Measurements from ENCODE around the gene TANGO6.

The TANGO6 gene

GRCh38 chr16:68884401-68884800 lies 41.1 kb downstream of the TANGO6 start:
- Mint-ChIP-seq H3K27me3 (no peaks in the 10 kb centered on the region), H3K9me3 (no peaks in the 10 kb centered on the region), H3K36me3 (ENCODE audit: low read depth) (peaks cover 82% of the 10 kb centered on the region), H3K27ac (no peak overlapping the region), H3K4me3 (no peak overlapping the region), H3K4me1 (ENCODE audit: low read depth) (peaks cover 8% of the 10 kb centered on the region)
- intact Hi-C loops (cut with micrococcal nuclease), result no loop called here

- intact Hi-C loops (cut with micrococcal nuclease), result no loop called here
- no peaks in the 10 kb centered on the region for H3K9me3 Mint-ChIP-seq
- H3K4me3 Mint-ChIP-seq, result no peak overlapping the region
- no peak overlapping the region for H3K27ac Mint-ChIP-seq
- peaks cover 8% of the 10 kb centered on the region for H3K4me1 Mint-ChIP-seq (ENCODE audit: low read depth)
- no peaks in the 10 kb centered on the region for H3K27me3 Mint-ChIP-seq
- H3K36me3 Mint-ChIP-seq (ENCODE audit: low read depth), result peaks cover 75% of the 10 kb centered on the region
Measured at GRCh38 chr16:68884861-68885720, 41.8 kb downstream of the TANGO6 start.

GRCh38 chr16:68887107-68887506 lies 43.8 kb downstream of the TANGO6 start:
- Mint-ChIP-seq H3K4me3 (no peak overlapping the region), H3K9me3 (no peaks in the 10 kb centered on the region), H3K27ac (no peak overlapping the region), H3K27me3 (no peaks in the 10 kb centered on the region), H3K4me1 (ENCODE audit: low read depth) (peaks cover 8% of the 10 kb centered on the region), H3K36me3 (ENCODE audit: low read depth) (peaks cover 64% of the 10 kb centered on the region)
- intact Hi-C loops (cut with micrococcal nuclease), result no loop called here

- Mint-ChIP-seq H3K27me3 (no peaks in the 10 kb centered on the region), H3K27ac (no peak overlapping the region), H3K4me1 (ENCODE audit: low read depth) (peaks cover 4% of the 10 kb centered on the region), H3K9me3 (no peaks in the 10 kb centered on the region), H3K36me3 (ENCODE audit: low read depth) (peaks cover 56% of the 10 kb centered on the region), H3K4me3 (no peak overlapping the region)
- intact Hi-C loops (cut with micrococcal nuclease), result no loop called here
Measured at GRCh38 chr16:68889508-68890150, 46.3 kb downstream of the TANGO6 start.

- H3K36me3 Mint-ChIP-seq (ENCODE audit: low read depth), result peaks cover 40% of the 10 kb centered on the region
- H3K27me3 Mint-ChIP-seq, result no peaks in the 10 kb centered on the region
- H3K27ac Mint-ChIP-seq, result no peak overlapping the region
- H3K4me1 Mint-ChIP-seq (ENCODE audit: low read depth), result no peaks in the 10 kb centered on the region
- no peak overlapping the region for H3K4me3 Mint-ChIP-seq
- no peaks in the 10 kb centered on the region for H3K9me3 Mint-ChIP-seq
- intact Hi-C loops (cut with micrococcal nuclease), result no loop called here
Measured at GRCh38 chr16:68892214-68892613, 48.9 kb downstream of the TANGO6 start.

- Mint-ChIP-seq H3K27me3 (no peaks in the 10 kb centered on the region), H3K4me3 (no peak overlapping the region), H3K36me3 (ENCODE audit: low read depth) (peaks cover 36% of the 10 kb centered on the region), H3K4me1 (ENCODE audit: low read depth) (no peaks in the 10 kb centered on the region), H3K27ac (no peak overlapping the region), H3K9me3 (no peaks in the 10 kb centered on the region)
- intact Hi-C loops (cut with micrococcal nuclease), result no loop called here
Measured at GRCh38 chr16:68892898-68893297, 49.6 kb downstream of the TANGO6 start.

- intact Hi-C loops (cut with micrococcal nuclease), result no loop called here
- Mint-ChIP-seq H3K4me3 (no peak overlapping the region), H3K27me3 (no peaks in the 10 kb centered on the region), H3K36me3 (ENCODE audit: low read depth) (peaks cover 45% of the 10 kb centered on the region), H3K4me1 (ENCODE audit: low read depth) (no peaks in the 10 kb centered on the region), H3K27ac (no peak overlapping the region), H3K9me3 (no peaks in the 10 kb centered on the region)
Measured at GRCh38 chr16:68893710-68894705, 50.7 kb downstream of the TANGO6 start.

- Mint-ChIP-seq H3K36me3 (ENCODE audit: low read depth) (peaks cover 49% of the 10 kb centered on the region), H3K4me3 (no peak overlapping the region)
- intact Hi-C loops (cut with micrococcal nuclease), result no loop called here
Measured at GRCh38 chr16:68894714-68895113, 51.4 kb downstream of the TANGO6 start.

GRCh38 chr16:68898026-68898425 lies 54.7 kb downstream of the TANGO6 start:
- intact Hi-C loops (cut with micrococcal nuclease), result no loop called here
- H3K4me3 Mint-ChIP-seq, result no peak overlapping the region
- H3K36me3 Mint-ChIP-seq (ENCODE audit: low read depth), result peaks cover 58% of the 10 kb centered on the region
- H3K9me3 Mint-ChIP-seq, result no peaks in the 10 kb centered on the region
- H3K27ac Mint-ChIP-seq, result no peak overlapping the region
- no peaks in the 10 kb centered on the region for H3K27me3 Mint-ChIP-seq
- H3K4me1 Mint-ChIP-seq (ENCODE audit: low read depth), result no peaks in the 10 kb centered on the region

More at GRCh38 chr16:68894714-68895113, 51.4 kb downstream of the TANGO6 start:
- no peaks in the 10 kb centered on the region for H3K4me1 Mint-ChIP-seq (ENCODE audit: low read depth)
- no peak overlapping the region for H3K27ac Mint-ChIP-seq
- no peaks in the 10 kb centered on the region for H3K9me3 Mint-ChIP-seq
- no peaks in the 10 kb centered on the region for H3K27me3 Mint-ChIP-seq

GRCh38 chr16:68900009-68900408 lies 56.7 kb downstream of the TANGO6 start:
- Mint-ChIP-seq H3K27me3 (no peaks in the 10 kb centered on the region), H3K4me1 (ENCODE audit: low read depth) (no peaks in the 10 kb centered on the region), H3K9me3 (no peaks in the 10 kb centered on the region), H3K36me3 (ENCODE audit: low read depth) (peaks cover 53% of the 10 kb centered on the region), H3K4me3 (no peak overlapping the region), H3K27ac (no peak overlapping the region)
- intact Hi-C loops (cut with micrococcal nuclease), result no loop called here

GRCh38 chr16:68902003-68902968 lies 59.0 kb downstream of the TANGO6 start:
- intact Hi-C loops (cut with micrococcal nuclease), result loop anchor here (2.0 kb wide), 1 partner anchor 223 kb away; no protein-coding TSS in a partner anchor
- H3K4me3 Mint-ChIP-seq, result no peak overlapping the region

GRCh38 chr16:68902969-68903345 lies 59.6 kb downstream of the TANGO6 start:
- H3K4me1 Mint-ChIP-seq (ENCODE audit: low read depth), result no peaks in the 10 kb centered on the region
- no peaks in the 10 kb centered on the region for H3K27me3 Mint-ChIP-seq
- no peak overlapping the region for H3K27ac Mint-ChIP-seq
- no peak overlapping the region for H3K4me3 Mint-ChIP-seq
- H3K36me3 Mint-ChIP-seq (ENCODE audit: low read depth), result peaks cover 60% of the 10 kb centered on the region
- intact Hi-C loops (cut with micrococcal nuclease), result loop anchor here (2.0 kb wide), 1 partner anchor 222 kb away; no protein-coding TSS in a partner anchor
- no peaks in the 10 kb centered on the region for H3K9me3 Mint-ChIP-seq

More at GRCh38 chr16:68902003-68902968, 59.0 kb downstream of the TANGO6 start:
- Mint-ChIP-seq H3K27ac (no peak overlapping the region), H3K36me3 (ENCODE audit: low read depth) (peaks cover 55% of the 10 kb centered on the region), H3K9me3 (no peaks in the 10 kb centered on the region), H3K27me3 (no peaks in the 10 kb centered on the region), H3K4me1 (ENCODE audit: low read depth) (no peaks in the 10 kb centered on the region)

GRCh38 chr16:68907297-68907696 lies 64.0 kb downstream of the TANGO6 start:
- no peaks in the 10 kb centered on the region for H3K27me3 Mint-ChIP-seq
- no peak overlapping the region for H3K4me3 Mint-ChIP-seq
- peaks cover 63% of the 10 kb centered on the region for H3K36me3 Mint-ChIP-seq (ENCODE audit: low read depth)
- intact Hi-C loops (cut with micrococcal nuclease), result no loop called here
- H3K27ac Mint-ChIP-seq, result no peak overlapping the region
- no peaks in the 10 kb centered on the region for H3K4me1 Mint-ChIP-seq (ENCODE audit: low read depth)
- no peaks in the 10 kb centered on the region for H3K9me3 Mint-ChIP-seq

Measured in dendritic cell treated with granulocyte-macrophage colony-stimulating factor and Interleukin-4, amounts not matched to agents 40 ng/mL and 50 ng/mL, for 4 days (primary cell).